Stimulated activated naive CD8-positive, alpha-beta T cell treated with anti-CD3 and anti-CD28 coated beads, Interleukin-15, amount 100 ng/mL, for 72 hours (primary cell): ENCODE results near the gene DRG1.
"Not testable (repeated sequence)": the region's sequence is repeated elsewhere in the genome, so short reads cannot be mapped to it uniquely, and the experiment has no call there.

Source experiments
- ATAC-seq: fragments of 150-1000 bp; cut with Tn5 transposase; 2 replicates; pipeline ENCODE4 v1.10.0; 2021; ENCODE audit warnings: mild to moderate bottlenecking, moderate library complexity
- DNase-seq, 2 donors: peaks; one replicate each; pipeline ENCODE4 v3.0.0; 2021 to 2022
- H3K27ac Mint-ChIP-seq, 2 donors: one replicate each; pipeline ENCODE4 v1.8.0; 2022; ENCODE audit warnings: mild to moderate bottlenecking in 2 of 2, mixed read lengths in 2 of 2, moderate library complexity in 2 of 2
- H3K27me3 Mint-ChIP-seq: one replicate; pipeline ENCODE4 v1.8.0; 2022; ENCODE audit warnings: mixed read lengths
- H3K4me1 Mint-ChIP-seq: one replicate; pipeline ENCODE4 v1.8.0; 2022; ENCODE audit warnings: mild to moderate bottlenecking, mixed read lengths
- H3K4me3 Mint-ChIP-seq, 2 donors: one replicate each; pipeline ENCODE4 v1.8.0; 2022; ENCODE audit warnings: mild to moderate bottlenecking in 2 of 2, mixed read lengths in 2 of 2, moderate library complexity in 1 of 2
- H3K9me3 Mint-ChIP-seq, 2 donors: one replicate each; pipeline ENCODE4 v1.8.0; 2022; ENCODE audit warnings: mixed read lengths in 2 of 2

The DRG1 gene

GRCh38 chr22:31399211-31400022 is at the start of gene DRG1:
TSS of gene DRG1 (plus strand) at chr22:31399604. CDS start at chr22:31399684, 80 bp downstream.
- ATAC-seq = peak; percentile 100
- H3K27me3 Mint-ChIP-seq = no peaks in the 10 kb centered on the region
- DNase-seq = peak; percentile 96 to 98

GRCh38 chr22:31349960-31350359 is 49.4 kb upstream of the DRG1 start:
- ATAC-seq (no peak), DNase-seq (no peak)
- Mint-ChIP-seq H3K27ac (no peak overlapping the region), H3K4me1 (peaks cover 9% of the 10 kb centered on the region), H3K4me3 (no peak overlapping the region), H3K9me3 (no peaks in the 10 kb centered on the region), H3K27me3 (no peaks in the 10 kb centered on the region)

More at GRCh38 chr22:31399211-31400022, at the start of gene DRG1:
- H3K4me1 Mint-ChIP-seq = peaks cover 30% of the 10 kb centered on the region
- H3K4me3 Mint-ChIP-seq = peak within 1 kb of the TSS; percentile 90 to 92
- peak within 1 kb of the TSS; percentile 91 to 97 for H3K27ac Mint-ChIP-seq
- peaks cover 2 to 4% of the 10 kb centered on the region in 2 donors for H3K9me3 Mint-ChIP-seq

- peaks cover 8% of the 10 kb centered on the region for H3K4me1 Mint-ChIP-seq
- no peaks in the 10 kb centered on the region for H3K9me3 Mint-ChIP-seq
These were observed 49.0 kb upstream of the DRG1 start for GRCh38 chr22:31350410-31350863.

GRCh38 chr22:31354515-31354914 is 44.9 kb upstream of the DRG1 start:
- no peak for ATAC-seq
- H3K9me3 Mint-ChIP-seq = no peaks in the 10 kb centered on the region
- no peaks in the 10 kb centered on the region for H3K27me3 Mint-ChIP-seq
- H3K27ac Mint-ChIP-seq = no peak overlapping the region
- H3K4me3 Mint-ChIP-seq = no peak overlapping the region
- DNase-seq = no peak
- H3K4me1 Mint-ChIP-seq = no peaks in the 10 kb centered on the region

More at GRCh38 chr22:31350410-31350863, 49.0 kb upstream of the DRG1 start:
- DNase-seq = no peak
- Mint-ChIP-seq H3K27ac (no peak overlapping the region), H3K27me3 (no peaks in the 10 kb centered on the region), H3K4me3 (no peak overlapping the region)
- ATAC-seq = no peak

GRCh38 chr22:31360029-31360428 is 39.4 kb upstream of the DRG1 start:
- H3K27me3 Mint-ChIP-seq = no peaks in the 10 kb centered on the region
- H3K4me3 Mint-ChIP-seq = no peak overlapping the region
- H3K4me1 Mint-ChIP-seq = no peaks in the 10 kb centered on the region
- H3K9me3 Mint-ChIP-seq = no peaks in the 10 kb centered on the region
- no peak for DNase-seq
- ATAC-seq = no peak
- no peak overlapping the region for H3K27ac Mint-ChIP-seq

GRCh38 chr22:31361743-31362142 is 37.7 kb upstream of the DRG1 start:
- Mint-ChIP-seq H3K9me3 (no peaks in the 10 kb centered on the region), H3K4me1 (no peaks in the 10 kb centered on the region), H3K4me3 (no peak overlapping the region), H3K27ac (no peak overlapping the region), H3K27me3 (no peaks in the 10 kb centered on the region)
- ATAC-seq (no peak), DNase-seq (no peak)

GRCh38 chr22:31363885-31364465 is 35.4 kb upstream of the DRG1 start:
- H3K9me3 Mint-ChIP-seq = no peaks in the 10 kb centered on the region

GRCh38 chr22:31367426-31367825 is 32.0 kb upstream of the DRG1 start:
- Mint-ChIP-seq H3K4me3 (no peak overlapping the region), H3K27me3 (no peaks in the 10 kb centered on the region), H3K9me3 (no peaks in the 10 kb centered on the region), H3K27ac (no peak overlapping the region), H3K4me1 (peaks cover 8% of the 10 kb centered on the region)
- ATAC-seq (no peak), DNase-seq (no peak)

More at GRCh38 chr22:31363885-31364465, 35.4 kb upstream of the DRG1 start:
- Mint-ChIP-seq H3K4me3 (no peak overlapping the region), H3K27me3 (no peaks in the 10 kb centered on the region), H3K4me1 (peaks cover 8% of the 10 kb centered on the region), H3K27ac (no peak overlapping the region)
- DNase-seq (no peak), ATAC-seq (no peak)

- H3K4me3 Mint-ChIP-seq = no peak overlapping the region
- no peak overlapping the region for H3K27ac Mint-ChIP-seq
- ATAC-seq (no peak), DNase-seq (no peak)
- no peaks in the 10 kb centered on the region for H3K27me3 Mint-ChIP-seq
- peaks cover 8% of the 10 kb centered on the region for H3K4me1 Mint-ChIP-seq
- no peaks in the 10 kb centered on the region for H3K9me3 Mint-ChIP-seq
These were observed 21.8 kb upstream of the DRG1 start for GRCh38 chr22:31377612-31378011.

GRCh38 chr22:31378123-31378522 is 21.3 kb upstream of the DRG1 start:
- H3K27ac Mint-ChIP-seq = peak overlapping the region in 1 of 2 donors; percentile 65
- no peaks in the 10 kb centered on the region for H3K9me3 Mint-ChIP-seq
- ATAC-seq (no peak), DNase-seq (no peak)
- no peaks in the 10 kb centered on the region for H3K27me3 Mint-ChIP-seq
- no peak overlapping the region for H3K4me3 Mint-ChIP-seq
- peaks cover 8% of the 10 kb centered on the region for H3K4me1 Mint-ChIP-seq

- not testable (repeated sequence) for DNase-seq, H3K4me1 Mint-ChIP-seq, H3K9me3 Mint-ChIP-seq, H3K27me3 Mint-ChIP-seq, H3K4me3 Mint-ChIP-seq
- H3K27ac Mint-ChIP-seq = peak overlapping the region in 1 of 2 donors; percentile 65
- peak; percentile 66 for ATAC-seq
These were observed 20.8 kb upstream of the DRG1 start for GRCh38 chr22:31378651-31379050.

GRCh38 chr22:31393893-31394292 is 5.5 kb upstream of the DRG1 start:
- Mint-ChIP-seq H3K27me3 (no peaks in the 10 kb centered on the region), H3K27ac (no peak overlapping the region), H3K9me3 (peaks cover 5 to 7% of the 10 kb centered on the region in 2 donors), H3K4me3 (no peak overlapping the region), H3K4me1 (no peaks in the 10 kb centered on the region)
- DNase-seq (no peak), ATAC-seq (no peak)

GRCh38 chr22:31394326-31394725 is 5.1 kb upstream of the DRG1 start:
- Mint-ChIP-seq H3K9me3 (peaks cover 5 to 7% of the 10 kb centered on the region in 2 donors), H3K27me3 (no peaks in the 10 kb centered on the region), H3K27ac (no peak overlapping the region), H3K4me1 (no peaks in the 10 kb centered on the region), H3K4me3 (no peak overlapping the region)
- ATAC-seq = no peak
- no peak for DNase-seq

GRCh38 chr22:31398231-31398630 is 1.2 kb upstream of the DRG1 start:
- ATAC-seq = no peak
- no peak for DNase-seq
- no peaks in the 10 kb centered on the region for H3K27me3 Mint-ChIP-seq
- peaks cover 25% of the 10 kb centered on the region for H3K4me1 Mint-ChIP-seq
- peak overlapping the region in 1 of 2 donors; percentile 59 for H3K27ac Mint-ChIP-seq
- peak overlapping the region in 1 of 2 donors; percentile 22 for H3K4me3 Mint-ChIP-seq
- peaks cover 5 to 7% of the 10 kb centered on the region in 2 donors for H3K9me3 Mint-ChIP-seq

GRCh38 chr22:31400023-31400397 is 606 bp downstream of the DRG1 start:
- H3K27ac Mint-ChIP-seq = peak overlapping the region; percentile 91 to 97
- H3K9me3 Mint-ChIP-seq = no peaks in the 10 kb centered on the region
- no peaks in the 10 kb centered on the region for H3K27me3 Mint-ChIP-seq
- H3K4me3 Mint-ChIP-seq = peak overlapping the region; percentile 90 to 92
- no peak for DNase-seq
- peaks cover 30% of the 10 kb centered on the region for H3K4me1 Mint-ChIP-seq
- no peak for ATAC-seq

- peaks cover 42% of the 10 kb centered on the region for H3K4me1 Mint-ChIP-seq
- not testable (repeated sequence) for H3K27ac Mint-ChIP-seq, ATAC-seq, H3K4me3 Mint-ChIP-seq, H3K27me3 Mint-ChIP-seq, H3K9me3 Mint-ChIP-seq, DNase-seq
These were observed 2.9 kb downstream of the DRG1 start for GRCh38 chr22:31402350-31402749.
